Measurements from ENCODE around the gene AURKA.

The AURKA gene

DNA sequence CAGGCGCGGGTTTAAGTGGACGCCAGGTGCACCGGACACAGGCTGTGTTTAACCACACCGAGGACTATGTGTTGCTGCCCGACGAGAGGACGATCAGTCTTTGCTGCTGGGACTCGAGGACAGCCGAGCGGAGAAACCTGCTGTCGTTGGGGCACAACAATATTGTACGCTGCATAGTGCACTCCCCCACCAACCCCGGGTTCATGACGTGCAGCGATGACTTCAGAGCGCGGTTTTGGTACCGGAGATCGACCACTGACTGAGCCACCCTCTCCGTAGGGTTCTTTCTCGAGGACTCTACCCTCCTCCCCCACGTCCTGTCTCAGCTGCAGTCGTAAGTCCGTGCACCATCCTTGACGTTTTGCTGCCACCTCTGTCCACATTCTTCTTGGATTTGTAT is 11.4 kb upstream of the AURKA start:
- no peaks in the 10 kb centered on the region for H3K9me3 ChIP-seq
- DNase-seq = no peak
- H3K4me3 ChIP-seq (ENCODE audit: low read depth, low read length) = no peak overlapping the region
- H3K27me3 ChIP-seq = no peaks in the 10 kb centered on the region
- TF ChIP-seq, protein P1, sequence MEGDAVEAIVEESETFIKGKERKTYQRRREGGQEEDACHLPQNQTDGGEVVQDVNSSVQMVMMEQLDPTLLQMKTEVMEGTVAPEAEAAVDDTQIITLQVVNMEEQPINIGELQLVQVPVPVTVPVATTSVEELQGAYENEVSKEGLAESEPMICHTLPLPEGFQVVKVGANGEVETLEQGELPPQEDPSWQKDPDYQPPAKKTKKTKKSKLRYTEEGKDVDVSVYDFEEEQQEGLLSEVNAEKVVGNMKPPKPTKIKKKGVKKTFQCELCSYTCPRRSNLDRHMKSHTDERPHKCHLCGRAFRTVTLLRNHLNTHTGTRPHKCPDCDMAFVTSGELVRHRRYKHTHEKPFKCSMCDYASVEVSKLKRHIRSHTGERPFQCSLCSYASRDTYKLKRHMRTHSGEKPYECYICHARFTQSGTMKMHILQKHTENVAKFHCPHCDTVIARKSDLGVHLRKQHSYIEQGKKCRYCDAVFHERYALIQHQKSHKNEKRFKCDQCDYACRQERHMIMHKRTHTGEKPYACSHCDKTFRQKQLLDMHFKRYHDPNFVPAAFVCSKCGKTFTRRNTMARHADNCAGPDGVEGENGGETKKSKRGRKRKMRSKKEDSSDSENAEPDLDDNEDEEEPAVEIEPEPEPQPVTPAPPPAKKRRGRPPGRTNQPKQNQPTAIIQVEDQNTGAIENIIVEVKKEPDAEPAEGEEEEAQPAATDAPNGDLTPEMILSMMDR (IDR thresholded peaks at IDR 0.05; ENCODE audit: low read depth, low read length) = no peak
- H3K36me3 ChIP-seq = peaks cover 78% of the 10 kb centered on the region
- no peaks in the 10 kb centered on the region for H3K4me1 ChIP-seq

DNA sequence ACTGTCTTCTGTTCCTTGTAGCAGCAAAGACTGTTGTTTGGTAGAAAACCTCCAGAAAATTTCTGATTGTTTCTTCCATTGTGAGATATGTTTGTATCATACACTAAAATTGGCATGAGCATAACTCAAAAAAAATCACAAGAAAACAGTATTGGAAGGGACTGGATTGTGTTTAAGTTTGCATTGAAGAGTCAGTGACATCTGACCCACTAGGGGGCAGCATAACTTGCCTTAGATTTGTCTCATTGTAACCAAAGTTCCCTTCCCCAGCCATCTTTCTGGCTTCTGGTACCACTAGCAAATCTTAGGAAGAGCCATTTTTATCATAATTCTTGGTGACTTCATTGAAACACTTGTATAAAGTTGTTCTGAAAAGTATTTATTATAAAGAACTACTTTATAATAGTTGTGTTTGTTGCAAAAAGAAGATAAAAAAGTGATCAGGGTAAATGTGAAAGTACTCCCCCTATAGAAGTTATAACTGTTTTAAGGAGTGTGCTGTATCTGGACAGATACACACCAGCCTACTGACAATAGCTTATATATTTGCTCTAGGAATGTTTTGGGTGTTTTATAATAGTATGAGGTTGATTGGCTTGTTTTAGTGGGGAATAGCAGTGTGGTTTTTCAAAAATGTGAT is 8.1 kb upstream of the AURKA start:
- Histone ChIP-seq H3K9me3 (no peaks in the 10 kb centered on the region), H3K27me3 (no peaks in the 10 kb centered on the region), H3K4me1 (no peaks in the 10 kb centered on the region), H3K36me3 (peaks cover 88% of the 10 kb centered on the region), H3K4me3 (ENCODE audit: low read depth, low read length) (no peak overlapping the region)
- DNase-seq = peak; percentile 63
- TF ChIP-seq, protein P1 (IDR thresholded peaks at IDR 0.05; ENCODE audit: low read depth, low read length) = peak; percentile 92

DNA sequence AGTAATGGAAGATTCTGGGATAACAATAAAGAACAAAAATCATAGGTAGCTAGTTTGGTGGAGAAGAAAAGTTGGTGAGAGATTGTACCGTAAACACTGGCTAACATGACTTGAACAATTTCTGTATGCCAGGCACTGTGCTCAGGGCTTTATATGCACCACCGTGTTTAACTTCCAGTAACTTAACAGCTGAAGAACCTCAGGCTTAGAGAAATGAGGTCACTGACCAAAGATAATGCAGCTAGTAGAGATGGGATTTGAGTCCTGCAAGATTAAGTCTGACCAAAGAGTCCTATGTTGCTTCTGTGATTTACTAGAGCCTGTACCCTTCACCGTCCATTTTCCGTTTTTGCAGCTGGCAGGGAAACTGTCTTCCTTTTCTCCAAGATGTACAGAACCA is 3.2 kb upstream of the AURKA start:
- Histone ChIP-seq H3K36me3 (peaks cover 56% of the 10 kb centered on the region), H3K4me3 (ENCODE audit: low read depth, low read length) (no peak overlapping the region), H3K27me3 (no peaks in the 10 kb centered on the region), H3K4me1 (peaks cover 4% of the 10 kb centered on the region; the same call in 1 of the 2 replicates), H3K9me3 (no peaks in the 10 kb centered on the region)
- TF ChIP-seq, protein P1 (IDR thresholded peaks at IDR 0.05; ENCODE audit: low read depth, low read length) = no peak
- no peak for DNase-seq

DNA sequence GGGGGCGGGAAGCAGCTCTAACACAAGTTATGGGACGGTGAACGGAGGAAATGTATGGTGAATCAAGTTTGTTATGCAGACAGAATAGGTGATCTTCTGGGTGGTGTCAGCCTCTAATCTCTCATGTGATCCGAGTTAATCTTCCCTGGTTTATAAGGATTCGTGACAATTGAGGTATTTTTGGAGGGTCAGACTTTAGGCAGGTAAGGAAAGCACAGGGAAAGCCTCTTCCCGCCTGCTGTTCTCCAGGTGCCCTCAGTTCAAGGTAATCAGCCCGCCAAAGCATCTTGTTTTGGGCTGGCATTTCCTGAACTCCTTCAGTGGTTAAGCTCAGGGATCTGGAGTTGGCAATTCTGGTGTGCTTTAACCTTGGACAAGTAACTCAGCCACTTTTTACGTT is 1.6 kb upstream of the AURKA start:
- TF ChIP-seq, protein P1 (IDR thresholded peaks at IDR 0.05; ENCODE audit: low read depth, low read length) = no peak
- H3K4me3 ChIP-seq (ENCODE audit: low read depth, low read length) = peak overlapping the region; percentile 99
- no peaks in the 10 kb centered on the region for H3K27me3 ChIP-seq
- DNase-seq = no peak
- H3K36me3 ChIP-seq = peaks cover 56% of the 10 kb centered on the region
- H3K9me3 ChIP-seq = no peaks in the 10 kb centered on the region
- peaks cover 4% of the 10 kb centered on the region; the same call in 1 of the 2 replicates for H3K4me1 ChIP-seq

DNA sequence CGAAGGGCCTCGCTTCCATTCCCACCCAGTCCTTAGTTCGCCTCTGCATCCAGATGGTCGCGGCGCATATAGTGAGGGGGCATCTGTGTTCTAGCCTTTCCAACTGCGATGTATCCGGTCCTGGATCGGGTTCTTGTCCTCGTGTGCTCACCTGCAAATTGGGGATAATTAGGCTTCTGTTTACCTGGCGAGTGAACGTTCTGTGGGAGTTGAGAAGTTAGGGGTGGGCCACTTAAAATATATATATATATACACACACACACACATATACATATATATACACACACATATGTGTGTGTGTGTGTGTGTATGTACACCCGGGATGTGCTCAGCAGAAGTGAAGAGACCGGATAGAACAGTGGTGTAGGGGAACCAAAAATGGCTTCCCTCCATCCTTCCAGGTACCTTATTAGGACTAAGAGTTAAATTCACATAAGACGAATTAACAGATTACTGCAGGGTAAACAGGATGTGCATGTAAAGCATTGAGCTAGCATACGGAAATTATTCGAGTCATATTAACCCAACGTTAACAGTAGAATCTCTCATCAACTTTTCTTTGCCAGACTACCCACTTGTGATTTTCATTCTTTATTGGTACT is 967 bp upstream of the AURKA start:
- H3K27me3 ChIP-seq = no peaks in the 10 kb centered on the region
- DNase-seq = no peak
- H3K36me3 ChIP-seq = peaks cover 56% of the 10 kb centered on the region
- peaks cover 4% of the 10 kb centered on the region; the same call in 1 of the 2 replicates for H3K4me1 ChIP-seq
- H3K4me3 ChIP-seq (ENCODE audit: low read depth, low read length) = peak overlapping the region; percentile 99
- TF ChIP-seq, protein P1 (IDR thresholded peaks at IDR 0.05; ENCODE audit: low read depth, low read length) = no peak
- no peaks in the 10 kb centered on the region for H3K9me3 ChIP-seq

DNA sequence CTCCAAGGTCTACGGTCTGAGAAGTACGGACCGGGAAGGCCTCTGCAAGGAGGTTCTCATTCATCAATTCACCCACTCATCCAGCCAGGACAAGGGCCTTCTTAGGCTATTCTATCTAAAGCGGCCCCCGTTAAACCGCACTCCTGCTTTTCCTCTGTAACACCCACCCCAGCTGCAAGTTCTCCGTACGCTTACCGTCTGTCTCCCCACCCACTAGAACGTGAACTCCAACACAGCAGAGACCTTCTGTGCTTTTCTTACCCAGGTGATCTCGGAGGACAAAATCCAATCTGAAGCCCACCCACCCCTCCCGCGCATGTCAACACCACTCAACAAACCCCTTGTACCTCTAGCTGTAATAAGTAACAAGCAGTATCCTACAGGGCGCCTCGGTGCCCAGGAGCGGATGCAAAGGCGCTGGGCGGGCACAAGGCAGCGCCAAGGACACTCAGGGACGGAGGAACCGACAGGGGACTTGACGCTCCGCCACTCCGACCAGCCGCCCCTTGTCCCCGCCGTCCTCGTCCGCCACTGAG is 351 bp downstream of the AURKA start:
- Histone ChIP-seq H3K4me3 (ENCODE audit: low read depth, low read length) (peak overlapping the region; percentile 99), H3K36me3 (peaks cover 54% of the 10 kb centered on the region)

More for the DNA sequence above, 351 bp downstream of the AURKA start:
- DNase-seq = no peak
- TF ChIP-seq, protein P1 (IDR thresholded peaks at IDR 0.05; ENCODE audit: low read depth, low read length) = no peak
- H3K27me3 ChIP-seq = no peaks in the 10 kb centered on the region
- H3K9me3 ChIP-seq = no peaks in the 10 kb centered on the region
- H3K4me1 ChIP-seq = peaks cover 4% of the 10 kb centered on the region; the same call in 1 of the 2 replicates
